HepG2 (cell line): ENCODE measurements around the gene NOM1. TPM values are rescaled to one million over a fixed set of nuclear protein-coding genes. Genes with fewer than 3 reads are reported as not detected.
A peak's percentile ranks its signal among the peaks of the same experiment; 100 is the strongest.

ENCODE experiments used
- ARNT2 ChIP-seq: sonication (generic); formaldehyde crosslinking; IDR thresholded peaks from 2 replicates; pipeline ENCODE4 v1.8.0; 2022; ENCODE audit warnings: mild to moderate bottlenecking, low read depth, missing genetic modification reagents, moderate library complexity
- PATZ1 ChIP-seq: sonication (generic); formaldehyde crosslinking; IDR thresholded peaks from 2 replicates; pipeline ENCODE4 v1.4.0; 2020; ENCODE audit warnings: missing genetic modification reagents
- RELA ChIP-seq: sonication (generic); formaldehyde crosslinking; IDR thresholded peaks from 2 replicates; pipeline ENCODE4 v1.4.0; 2020; ENCODE audit warnings: missing genetic modification reagents
- SAP130 ChIP-seq: IDR thresholded peaks from 2 replicates; pipeline ENCODE4 v1.6.1; 2016; ENCODE audit warnings: low read depth
- ZFP91 ChIP-seq: sonication (generic); formaldehyde crosslinking; IDR thresholded peaks from 2 replicates; pipeline ENCODE4 v1.9.0; 2022; ENCODE audit warnings: missing genetic modification reagents, mild to moderate bottlenecking, borderline replicate concordance
- ZFX ChIP-seq: sonication (generic); formaldehyde crosslinking; IDR thresholded peaks from 2 replicates; pipeline ENCODE4 v1.4.0; 2020; ENCODE audit warnings: mild to moderate bottlenecking, low read depth, missing genetic modification reagents, moderate library complexity
- ZFY ChIP-seq: sonication (generic); formaldehyde crosslinking; IDR thresholded peaks from 2 replicates; pipeline ENCODE4 v1.4.0; 2020; ENCODE audit warnings: missing genetic modification reagents
- ZMAT3 ChIP-seq: sonication (generic); formaldehyde crosslinking; conservative IDR thresholded peaks from 2 replicates; pipeline ENCODE4 v1.7.0; 2021; ENCODE audit warnings: missing genetic modification reagents
- ZNF142 ChIP-seq: sonication (generic); formaldehyde crosslinking; IDR thresholded peaks from 2 replicates; pipeline ENCODE4 v1.4.0; 2020; ENCODE audit warnings: missing genetic modification reagents
- ZNF292 ChIP-seq: sonication (generic); formaldehyde crosslinking; IDR thresholded peaks from 2 replicates; pipeline ENCODE4 v1.8.1; 2022; ENCODE audit warnings: mild to moderate bottlenecking, low read depth, missing genetic modification reagents, borderline replicate concordance
- ZNF331 ChIP-seq: sonication (generic); formaldehyde crosslinking; IDR thresholded peaks from 2 replicates; pipeline ENCODE4 v1.4.0; 2020; ENCODE audit warnings: missing genetic modification reagents
- ZNF687 ChIP-seq: sonication (generic); formaldehyde crosslinking; IDR thresholded peaks from 2 replicates; pipeline ENCODE4 v1.5.1; 2020; ENCODE audit warnings: mild to moderate bottlenecking, missing genetic modification reagents, moderate library complexity
- polyA plus RNA-seq, 8 experiments: library from polyadenylated mRNA; depleted of rRNA in 3 of 8; stranded (reverse) in 7 of 8; unstranded in 1 of 8; fragments of >200 nt; fragmentation: Illumina TruSeq in 4 of 8; extraction: Trizol in 4 of 8; gene quantifications; 2 replicates each; pipeline versions ENCODE4 v1.2.1 to v1.2.3, GENCODE V29; 2011 to 2016; ENCODE audit warnings: low read depth in 4 of 8, missing spikeins in 1 of 8, mixed read lengths in 1 of 8; ENCODE audit not compliant: insufficient read depth in 1 of 8
- total RNA-seq, 5 experiments: library from RNA; depleted of rRNA; stranded (reverse); fragments of >200 nt; fragmentation: Illumina TruSeq; extraction: Trizol; gene quantifications; 2 replicates each; pipeline ENCODE4 v1.2.3, GENCODE V29; 2016; ENCODE audit warnings: low read depth in 1 of 5

The NOM1 gene
- total and polyA plus RNA-seq, 2 of the 13 experiments (the other 11 are each of a cell fraction or from before 2014, with no cell fraction given): 14.2 to 26.2 TPM

GRCh38 chr7:156943091-156944041, 6.1 kb upstream of the NOM1 start (continued):
- TF ChIP-seq ZNF142 (CRISPR knock-in tag) (0 out of 2 replicates have a peak, but pooled peaks have one; percentile 32), RELA (CRISPR knock-in tag) (0 out of 2 replicates have a peak, but pooled peaks have one; percentile 52), ZNF687 (peak; percentile 81), SAP130 (CRISPR knock-in tag) (peak; percentile 27; the same call in 1 of the 2 replicates), ZMAT3 (CRISPR knock-in tag) (0 out of 2 replicates have a peak, but pooled peaks have one; percentile 58), ZFP91 (CRISPR knock-in tag) (peak; percentile 45; the same call in 1 of the 2 replicates), PATZ1 (CRISPR knock-in tag) (peak; percentile 40; the same call in 1 of the 2 replicates), ARNT2 (no peak), ZFX (CRISPR knock-in tag) (peak; percentile 43; the same call in 1 of the 2 replicates), ZNF292 (CRISPR knock-in tag) (peak; percentile 21; the same call in 1 of the 2 replicates), ZNF331 (0 out of 2 replicates have a peak, but pooled peaks have one; percentile 12), ZFY (peak; percentile 46; the same call in 1 of the 2 replicates)
